GM19328 (cell line): ENCODE data around the gene TRIM51.
"Not testable (repeated sequence)": the region's sequence is repeated elsewhere in the genome, so short reads cannot be mapped to it uniquely, and the experiment has no call there.

Experiments used
- ATAC-seq: cut with Tn5 transposase; IDR thresholded peaks from one replicate; pipeline ENCODE4 v1.9.1; 2021; ENCODE audit warnings: mild to moderate bottlenecking, moderate library complexity; ENCODE audit not compliant: unreplicated experiment

Gene TRIM51

GRCh38 chr11:55882997-55883396 is at the start of gene TRIM51:
TRIM51 (plus strand) TSS chr11:55883297; CDS start chr11:55885429, 2,132 bp downstream.
- not testable (repeated sequence) for ATAC-seq

GRCh38 chr11:55838452-55838851 is 44.6 kb upstream of the TRIM51 start, which contains the start of gene OR5D16:
OR5D16 (plus strand) TSS chr11:55838752; CDS start chr11:55838752, 0 bp downstream.
- no peak for ATAC-seq

GRCh38 chr11:55847453-55847852 is 35.6 kb upstream of the TRIM51 start:
- no peak for ATAC-seq

GRCh38 chr11:55849037-55849436 is 34.1 kb upstream of the TRIM51 start:
- no peak for ATAC-seq

- no peak for ATAC-seq
These were observed 31.0 kb upstream of the TRIM51 start for GRCh38 chr11:55852141-55852540.

GRCh38 chr11:55854704-55855103 is 28.4 kb upstream of the TRIM51 start:
- no peak for ATAC-seq

- ATAC-seq: not testable (repeated sequence)
These were observed 15.7 kb upstream of the TRIM51 start for GRCh38 chr11:55867354-55867753.

- ATAC-seq: not testable (repeated sequence)
These were observed 10.4 kb upstream of the TRIM51 start for GRCh38 chr11:55872731-55873130.

GRCh38 chr11:55873146-55873545 is 10.0 kb upstream of the TRIM51 start:
- ATAC-seq: not testable (repeated sequence)

GRCh38 chr11:55884995-55885394 is 1.9 kb downstream of the TRIM51 start:
- ATAC-seq: not testable (repeated sequence)

- ATAC-seq: not testable (repeated sequence)
These were observed 2.4 kb downstream of the TRIM51 start for GRCh38 chr11:55885481-55885880.

- no peak for ATAC-seq
These were observed 12.1 kb downstream of the TRIM51 start for GRCh38 chr11:55895216-55895615.

GRCh38 chr11:55902308-55902707 is 19.2 kb downstream of the TRIM51 start:
- ATAC-seq: no peak

GRCh38 chr11:55914482-55914881 is 31.4 kb downstream of the TRIM51 start, which contains the start of gene OR5W2:
OR5W2 (minus strand) TSS chr11:55914582; CDS start chr11:55914582, 0 bp downstream.
- no peak for ATAC-seq

GRCh38 chr11:55920537-55920936 is 37.4 kb downstream of the TRIM51 start:
- no peak for ATAC-seq

GRCh38 chr11:55936300-55936699 is 53.2 kb downstream of the TRIM51 start, which contains the start of gene OR5I1:
OR5I1 (minus strand) TSS chr11:55936400; CDS start chr11:55936400, 0 bp downstream.
- ATAC-seq: no peak
